Adrenal gland (tissue), 12 donors: ENCODE data around the gene KIF19. TPM values are rescaled to one million over a fixed set of nuclear protein-coding genes. Genes with fewer than 3 reads are reported as not detected.

Source experiments
- DNase-seq, 7 donors: peaks; one replicate each; pipeline ENCODE4 v3.0.0-alpha.2; 2019 to 2020
- H3K27ac ChIP-seq, 5 donors: fragments of 200-600 bp; sonication (generic) in 4 of 5; 1 replicate in 3 of 5; 2 replicates in 2 of 5; pipeline versions ENCODE4 v1.5.1 to v1.8.0; 2016 to 2020; ENCODE audit warnings: mild to moderate bottlenecking in 1 of 5
- H3K27me3 ChIP-seq: fragments of 200-600 bp; 2 replicates; pipeline ENCODE4 v1.8.0; 2021
- H3K36me3 ChIP-seq, 2 donors: fragments of 200-600 bp; replicated peaks in 1 of 2; 1 replicate in 1 of 2; 2 replicates in 1 of 2; pipeline versions ENCODE4 v1.5.1 to v1.8.0; 2018 to 2022
- H3K4me1 ChIP-seq, 2 donors: fragments of 200-600 bp; replicated peaks in 1 of 2; 1 replicate in 1 of 2; 2 replicates in 1 of 2; pipeline versions ENCODE4 v1.5.1 to v1.8.0; 2018 to 2021
- H3K4me3 ChIP-seq, 4 donors: fragments of 200-600 bp; sonication (generic) in 3 of 4; one replicate each; pipeline ENCODE4 v1.5.1; 2016 to 2018
- H3K9me3 ChIP-seq, 3 donors: fragments of 200-600 bp; sonication (generic) in 1 of 3; replicated peaks in 1 of 3; 1 replicate in 2 of 3; 2 replicates in 1 of 3; pipeline versions ENCODE4 v1.5.1 to v1.8.0; 2016 to 2021
- CTCF ChIP-seq, 6 experiments: fragments of 450-650 bp in 4 of 6; fragments of 200-600 bp in 2 of 6; sonication (generic) in 1 of 6; IDR thresholded peaks; 1 replicate in 5 of 6; 2 replicates in 1 of 6; pipeline versions ENCODE4 v1.5.1 to v1.8.0; 2016 to 2021; ENCODE audit warnings: antibody characterized with exemption in 6 of 6, mild to moderate bottlenecking in 2 of 6, moderate library complexity in 1 of 6
- POLR2A ChIP-seq, 2 donors: fragments of 450-650 bp; IDR thresholded peaks; one replicate each; pipeline ENCODE4 v1.6.1; 2017; ENCODE audit warnings: antibody characterized with exemption in 2 of 2, mild to moderate bottlenecking in 2 of 2, moderate library complexity in 1 of 2
- WGBS, 4 donors: extraction: QIAGEN DNeasy Blood & Tissue Kit in 2 of 4; methylation state at CpG; one replicate each; pipeline versions ENCODE4 v1.1.5 to v1.1.7; 2013 to 2017; 5-methylcytosine and 5-hydroxymethylcytosine counted together
- intact Hi-C, 2 donors: fragments of 100-400 bp; cut with DNase I; formaldehyde crosslinking; loops; one replicate each; pipeline versions ENCODE4 v1.14.1 to v1.15.0; 2022 to 2023
- polyA plus RNA-seq, 3 donors: library from polyadenylated mRNA; stranded (reverse); fragments of 200-250 nt in 2 of 3; fragments of 350-450 nt in 1 of 3; fragmentation: Illumina TruSeq in 1 of 3; extraction: RNeasy Lipid Tissue Mini Kit (QIAGEN cat#74804) in 1 of 3; gene quantifications; one replicate each; pipeline ENCODE4 v1.2.3, GENCODE V29; 2013 to 2014
- total RNA-seq, 9 donors: library from RNA; depleted of rRNA in 4 of 9; stranded (reverse); fragments of >200 nt in 4 of 9; fragments of 120-200 nt in 1 of 9; fragmentation: NEBNext Ultra II Directional in 1 of 9; extraction: Animal tissue kit (Norgen Biotek cat#: 25700) in 1 of 9; gene quantifications; one replicate each; pipeline versions ENCODE4 v1.1.0 to v1.2.4, GENCODE V29; 2013 to 2023
- donor health status: healthy with polysubstance abuse.
- donor health status: Bipolar disorder and iron deficiency.
- donor health status: DM: yes; HTN: yes; CAD: no.
- donor health status: DM: no; HTN: no; CAD: no.
- donor health status: DM: no; HTN: no; CAD: no.
- donor health status: DM: yes; HTN: yes; CAD: no.

KIF19 gene
- total and polyA plus RNA-seq, 12 donors, result 0.06 to 1.7 (median 0.30) TPM; not detected in 2

GRCh38 chr17:74354561-74354960 is 28.5 kb downstream of the KIF19 start:
- DNase-seq, result no peak
- H3K4me3 ChIP-seq, result no peak overlapping the region
- peaks cover 75% of the 10 kb centered on the region for H3K27me3 ChIP-seq
- H3K36me3 ChIP-seq, result no peaks in the 10 kb centered on the region
- H3K27ac ChIP-seq, result no peak overlapping the region
- no peaks in the 10 kb centered on the region for H3K4me1 ChIP-seq
- WGBS, 4 donors, result 83 to 88% (median 86%) methylated on average over 4 to 10 of the region's 10 CpGs
- intact Hi-C loops, result loop anchor here in 1 of 2 donors (10.0 kb wide), 1 partner anchor 50 kb away; no protein-coding TSS in a partner anchor
- no peak for TF ChIP-seq CTCF (IDR thresholded peaks at IDR 0.05)
- TF ChIP-seq POLR2A (IDR thresholded peaks at IDR 0.05), result no peak
- no peaks in the 10 kb centered on the region for H3K9me3 ChIP-seq

GRCh38 chr17:74355065-74355464 is 29.0 kb downstream of the KIF19 start:
- H3K36me3 ChIP-seq, result no peaks in the 10 kb centered on the region
- H3K4me1 ChIP-seq, result no peaks in the 10 kb centered on the region
- no peak overlapping the region for H3K4me3 ChIP-seq
- peaks cover 80% of the 10 kb centered on the region for H3K27me3 ChIP-seq
- no peak overlapping the region for H3K27ac ChIP-seq
- DNase-seq, result no peak
- TF ChIP-seq CTCF (IDR thresholded peaks at IDR 0.05) (no peak), POLR2A (IDR thresholded peaks at IDR 0.05) (no peak)
- H3K9me3 ChIP-seq, result no peaks in the 10 kb centered on the region
- intact Hi-C loops, result loop anchor here (5.0 to 10.0 kb wide), 2 partner anchors 50 to 153 kb away; partner anchors contain the start of gene RPL38 (in 1 of the 2)
- WGBS, 4 donors, result 60 to 100% (median 85%) methylated on average over 1 to 8 of the region's 8 CpGs

GRCh38 chr17:74356646-74357465 is 30.8 kb downstream of the KIF19 start:
- Histone ChIP-seq H3K4me1 (no peaks in the 10 kb centered on the region), H3K4me3 (peak overlapping the region in 1 of 4 donors; percentile 38), H3K9me3 (no peaks in the 10 kb centered on the region), H3K27me3 (peaks cover 89% of the 10 kb centered on the region), H3K36me3 (no peaks in the 10 kb centered on the region), H3K27ac (no peak overlapping the region)
- intact Hi-C loops, result loop anchor here (5.0 to 10.0 kb wide), 2 partner anchors 52 to 155 kb away; partner anchors contain the start of gene RPL38 (in 1 of the 2)
- no peak for DNase-seq
- 2 to 12% (median 5%) methylated on average over 11 to 105 of the region's 105 CpGs for WGBS, 4 donors
- no peak for TF ChIP-seq CTCF (IDR thresholded peaks at IDR 0.05)
- no peak for TF ChIP-seq POLR2A (IDR thresholded peaks at IDR 0.05)

- Histone ChIP-seq H3K36me3 (no peaks in the 10 kb centered on the region), H3K27me3 (peaks cover 85% of the 10 kb centered on the region), H3K27ac (no peak overlapping the region), H3K4me1 (no peaks in the 10 kb centered on the region), H3K4me3 (peak overlapping the region in 1 of 4 donors; percentile 38), H3K9me3 (no peaks in the 10 kb centered on the region)
- intact Hi-C loops, result loop anchor here (5.0 to 10.0 kb wide), 2 partner anchors 53 to 155 kb away; partner anchors contain the start of gene RPL38 (in 1 of the 2)
- 16 to 67% (median 18%) methylated on average over 1 to 32 of the region's 32 CpGs; no CpG with 5 or more reads in 1 of the 4 donors for WGBS, 4 donors
- no peak for DNase-seq
- no peak for TF ChIP-seq CTCF (IDR thresholded peaks at IDR 0.05)
- no peak for TF ChIP-seq POLR2A (IDR thresholded peaks at IDR 0.05)
Observed at GRCh38 chr17:74357466-74357809, 31.4 kb downstream of the KIF19 start.
